CD4-positive, alpha-beta T cell treated with Interleukin-17A for 1 hour (primary cell): ENCODE measurements around the gene TXNRD1.
"Not testable (repeated sequence)": the region's sequence is repeated elsewhere in the genome, so short reads cannot be mapped to it uniquely, and the experiment has no call there.

Experiments
- DNase-seq: peaks from one replicate; pipeline ENCODE4 v3.0.0-alpha.2; 2020

The TXNRD1 gene

DNA sequence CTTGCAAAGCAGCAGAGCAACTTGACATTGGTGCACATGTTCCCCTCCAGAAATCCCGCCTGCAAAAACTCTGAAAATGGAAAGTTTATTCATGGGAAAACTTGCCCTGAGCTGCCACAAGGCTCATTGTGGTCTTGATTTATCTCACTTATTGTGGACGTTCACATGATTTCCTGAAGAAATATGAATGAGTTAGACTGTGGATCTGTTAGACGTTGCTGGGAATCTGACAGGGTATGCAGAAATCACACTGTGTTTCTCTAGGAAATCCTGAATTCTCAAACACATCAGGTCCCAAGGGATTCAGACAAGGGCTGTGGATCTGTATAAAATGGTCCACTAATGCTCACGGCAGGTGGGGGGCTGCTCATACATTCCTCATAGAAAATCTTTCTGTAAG, 160.2 kb downstream of the TXNRD1 start:
- no peak for DNase-seq

DNA sequence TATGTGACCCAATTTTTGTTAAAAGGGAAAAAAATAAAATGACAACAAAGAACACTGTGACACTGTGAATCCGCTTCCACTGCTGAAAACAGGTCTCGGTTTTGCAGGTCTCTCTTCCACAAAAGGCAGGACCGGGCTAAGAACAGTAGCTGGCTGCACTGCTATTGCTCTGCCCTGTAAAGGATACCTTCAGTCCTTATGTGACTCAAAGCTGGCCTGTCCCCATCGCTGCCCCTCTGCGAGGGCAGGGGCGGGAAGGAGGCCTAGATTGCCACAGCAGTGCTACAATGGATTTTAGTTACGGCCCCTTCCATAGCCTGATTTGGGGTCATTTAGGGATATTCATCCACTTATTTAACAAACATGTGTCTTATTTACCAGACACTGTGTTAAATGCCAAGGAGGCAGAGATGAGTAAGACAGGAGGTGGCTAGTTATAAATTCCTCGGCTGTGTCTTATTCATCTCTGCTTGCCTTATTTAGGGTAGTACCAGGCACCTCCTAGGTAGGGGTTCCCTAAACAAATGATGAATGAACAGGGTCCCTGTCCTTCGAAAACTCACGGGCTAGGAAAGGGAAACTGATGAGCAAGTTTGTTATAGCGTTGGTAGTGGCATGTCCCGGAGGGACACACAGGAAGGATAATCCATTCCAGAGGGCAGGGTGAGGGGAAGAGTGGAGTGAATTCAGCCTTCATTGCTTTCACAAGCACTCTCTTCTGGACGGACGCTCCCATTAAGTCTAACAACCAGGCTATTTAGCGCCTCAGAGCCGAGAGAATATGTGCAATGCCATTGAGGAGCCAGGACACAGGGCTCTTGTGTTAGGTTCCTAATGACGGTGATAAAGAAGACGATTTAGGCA, 161.3 kb downstream of the TXNRD1 start:
- no peak for DNase-seq

- DNase-seq = no peak
Observed at GRCh38 chr12:104377514-104377812, 161.9 kb downstream of the TXNRD1 start.

DNA sequence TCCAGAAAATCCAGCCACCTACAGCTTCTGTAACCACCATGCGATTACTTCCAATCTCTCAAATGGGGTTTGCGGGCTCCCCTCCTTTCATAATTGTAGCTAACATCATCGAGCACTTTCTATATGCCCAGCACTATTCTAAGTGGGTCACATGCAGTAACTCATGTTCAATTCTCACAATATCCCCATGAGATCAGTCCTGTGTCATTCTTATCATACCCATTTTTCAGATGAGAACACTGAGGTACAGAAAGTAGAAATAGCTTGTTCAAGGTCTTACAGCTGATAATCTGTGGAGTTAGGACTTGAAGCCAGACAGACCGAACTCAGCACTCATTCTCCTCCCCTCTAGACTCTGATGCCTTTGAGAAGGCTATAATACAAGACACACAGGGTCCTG, 162.8 kb downstream of the TXNRD1 start:
- no peak for DNase-seq

DNA sequence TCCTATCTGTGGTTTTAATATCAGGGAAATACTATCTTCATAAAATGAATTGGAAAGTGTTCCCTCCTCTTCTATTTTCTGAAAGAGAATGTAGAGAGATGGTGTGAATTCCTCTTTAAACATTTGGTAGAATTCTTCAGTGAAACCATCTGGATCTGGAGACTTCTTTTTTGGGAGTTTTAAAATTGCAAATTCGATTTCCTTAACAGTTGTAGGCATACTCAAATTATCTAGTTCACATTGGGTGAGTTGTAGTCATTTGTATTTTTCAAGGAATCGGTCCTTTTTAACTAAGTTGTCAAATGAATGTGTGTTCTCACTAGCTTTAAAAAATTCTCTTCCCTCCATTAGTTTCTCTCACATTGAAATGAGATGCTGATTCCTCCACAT, 165.8 kb downstream of the TXNRD1 start:
- DNase-seq = no peak

GRCh38 chr12:104381731-104382480, 166.3 kb downstream of the TXNRD1 start:
- DNase-seq = peak; percentile 85

DNA sequence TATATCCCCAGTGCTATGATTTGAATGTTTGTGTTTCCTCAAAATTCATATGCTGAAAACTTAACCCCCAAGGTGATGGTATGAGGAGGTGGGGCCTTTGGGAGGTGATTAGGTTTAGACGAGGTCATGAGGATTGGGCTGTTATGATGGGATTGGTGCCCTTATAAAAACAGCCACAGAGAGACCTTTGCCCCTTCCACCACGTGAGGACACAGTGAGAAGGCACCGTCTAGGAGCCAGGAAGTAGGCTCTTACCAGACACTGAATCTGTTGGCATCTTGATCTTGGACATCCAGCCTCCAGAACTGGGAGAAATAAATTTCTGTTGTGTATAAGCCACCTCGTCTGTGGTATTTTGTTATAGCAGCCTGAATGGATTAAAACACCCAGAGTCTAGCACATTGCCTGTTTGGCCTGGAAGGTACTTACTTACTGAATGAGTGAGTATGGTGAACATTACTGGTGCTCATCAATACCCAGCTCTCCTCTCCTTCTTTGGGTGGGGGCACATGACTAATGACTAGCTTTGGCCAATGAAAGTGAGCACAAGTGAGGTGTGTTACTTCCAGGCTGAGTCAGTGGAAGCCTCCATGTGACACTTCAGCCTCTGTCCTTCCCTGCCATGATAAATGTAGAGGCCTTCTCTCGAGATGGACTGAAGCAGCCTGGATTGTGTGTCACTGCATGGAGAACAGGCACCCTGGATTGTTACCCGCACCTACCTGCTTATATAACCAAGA, 168.7 kb downstream of the TXNRD1 start:
- no peak for DNase-seq

DNA sequence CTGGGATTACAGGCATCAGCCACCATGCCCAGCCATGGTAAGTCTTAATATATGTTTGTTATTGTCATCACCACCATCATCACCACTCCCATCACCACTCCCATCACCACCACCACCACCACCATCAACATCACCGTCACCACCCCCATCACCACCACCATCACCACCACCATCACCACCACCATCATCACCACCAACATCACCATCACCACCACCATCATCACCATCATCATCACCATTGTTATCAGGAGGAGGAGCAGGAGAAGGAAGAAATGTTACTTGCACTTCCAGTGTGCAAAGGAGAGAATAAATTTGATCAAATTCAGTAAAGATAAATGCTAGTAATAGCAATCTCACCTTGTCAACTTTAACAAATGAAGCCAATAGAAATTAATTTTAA, 169.9 kb downstream of the TXNRD1 start:
- no peak for DNase-seq

DNA sequence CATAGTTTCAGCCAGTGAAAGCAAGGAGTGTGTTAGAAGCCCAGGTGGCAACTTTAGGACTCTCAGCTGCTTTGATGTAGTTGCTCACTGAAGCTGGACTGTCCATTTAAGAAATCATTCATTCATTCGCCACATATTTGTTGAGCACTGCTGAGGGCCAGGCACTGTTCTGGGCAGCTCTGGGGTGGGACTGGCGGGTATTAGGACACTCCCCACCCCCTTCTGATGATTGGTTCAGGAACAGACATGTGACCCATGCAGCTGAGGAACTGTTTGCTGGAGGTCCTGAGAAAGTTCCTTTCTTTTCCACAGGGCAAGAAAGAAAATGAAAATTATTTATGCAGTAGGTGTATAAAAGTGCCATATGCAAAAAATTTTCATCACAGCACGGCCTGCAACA, 170.9 kb downstream of the TXNRD1 start:
- DNase-seq = no peak

- DNase-seq = no peak
Observed at GRCh38 chr12:104387190-104387589, 171.6 kb downstream of the TXNRD1 start.

- not testable (repeated sequence) for DNase-seq
Observed at GRCh38 chr12:104394086-104394485, 178.5 kb downstream of the TXNRD1 start.
